DOHH2 (cell line): Measurements from ENCODE around the gene PTGFRN.

Experiments
- EZH2phosphoT487 ChIP-seq: fragments of 200-600 bp; sonication (generic); IDR thresholded peaks from 2 replicates; pipeline ENCODE4 v1.6.1; 2017; ENCODE audit warnings: borderline replicate concordance, mild to moderate bottlenecking, antibody characterized with exemption, low read length, moderate library complexity, mixed read lengths
- TF ChIP-seq, protein P1 (sequence below): fragments of 200-600 bp; sonication (generic); IDR thresholded peaks from one replicate; pipeline ENCODE4 v1.5.1; 2014; ENCODE audit warnings: antibody characterized with exemption, mild to moderate bottlenecking, low read depth, low read length; ENCODE audit not compliant: poor library complexity, severe bottlenecking

DNA sequence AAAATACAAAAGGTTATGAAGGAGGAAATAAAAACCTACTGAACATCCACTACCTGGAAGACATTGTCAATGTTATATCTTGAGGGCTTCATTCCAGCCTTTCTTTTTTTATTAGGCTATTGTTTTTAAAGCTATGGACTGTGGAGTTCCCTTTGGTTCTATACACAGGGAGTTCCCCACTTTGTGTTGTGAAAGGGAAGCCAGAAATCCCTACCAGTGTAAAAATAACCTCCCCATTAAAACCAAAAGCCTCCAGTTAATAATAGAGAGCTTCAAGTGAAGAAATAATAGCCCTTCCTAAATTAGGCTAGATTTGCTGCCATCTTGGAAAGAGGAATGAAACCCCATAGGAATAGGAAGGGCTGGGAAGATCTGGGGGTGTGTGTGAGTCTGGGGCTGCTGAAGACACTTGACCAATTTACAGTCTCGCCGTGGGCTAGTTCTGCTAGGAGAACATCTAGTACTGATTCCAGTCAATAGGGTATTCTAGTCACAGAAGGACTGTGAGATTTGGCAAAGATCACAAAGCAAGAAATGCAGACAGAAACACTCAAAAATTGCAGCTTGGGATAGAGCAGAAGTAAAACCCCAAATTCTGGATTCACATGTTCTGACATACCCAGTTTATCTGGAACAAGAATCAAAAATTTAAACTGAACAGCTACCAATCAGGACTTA lies 32.4 kb upstream of the PTGFRN start:
- TF ChIP-seq EZH2phosphoT487 = no peak
- TF ChIP-seq, protein P1, sequence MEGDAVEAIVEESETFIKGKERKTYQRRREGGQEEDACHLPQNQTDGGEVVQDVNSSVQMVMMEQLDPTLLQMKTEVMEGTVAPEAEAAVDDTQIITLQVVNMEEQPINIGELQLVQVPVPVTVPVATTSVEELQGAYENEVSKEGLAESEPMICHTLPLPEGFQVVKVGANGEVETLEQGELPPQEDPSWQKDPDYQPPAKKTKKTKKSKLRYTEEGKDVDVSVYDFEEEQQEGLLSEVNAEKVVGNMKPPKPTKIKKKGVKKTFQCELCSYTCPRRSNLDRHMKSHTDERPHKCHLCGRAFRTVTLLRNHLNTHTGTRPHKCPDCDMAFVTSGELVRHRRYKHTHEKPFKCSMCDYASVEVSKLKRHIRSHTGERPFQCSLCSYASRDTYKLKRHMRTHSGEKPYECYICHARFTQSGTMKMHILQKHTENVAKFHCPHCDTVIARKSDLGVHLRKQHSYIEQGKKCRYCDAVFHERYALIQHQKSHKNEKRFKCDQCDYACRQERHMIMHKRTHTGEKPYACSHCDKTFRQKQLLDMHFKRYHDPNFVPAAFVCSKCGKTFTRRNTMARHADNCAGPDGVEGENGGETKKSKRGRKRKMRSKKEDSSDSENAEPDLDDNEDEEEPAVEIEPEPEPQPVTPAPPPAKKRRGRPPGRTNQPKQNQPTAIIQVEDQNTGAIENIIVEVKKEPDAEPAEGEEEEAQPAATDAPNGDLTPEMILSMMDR = no peak
